K562 (cell line): ENCODE results near the gene HMBS. TPM values are rescaled to one million over a fixed set of nuclear protein-coding genes. Genes with fewer than 3 reads are reported as not detected.

Source experiments
- BRCA1 ChIP-seq, 2 experiments: fragments of 450-650 bp in 1 of 2; sonication (generic) in 1 of 2; formaldehyde crosslinking in 1 of 2; IDR thresholded peaks; 2 replicates each; pipeline versions ENCODE4 v1.5.0 to v1.6.1; 2017 to 2020; ENCODE audit warnings: mild to moderate bottlenecking in 1 of 2, missing genetic modification reagents in 1 of 2
- CBFA2T3 ChIP-seq: fragments of 450-650 bp; IDR thresholded peaks from 2 replicates; pipeline ENCODE4 v1.6.1; 2017
- CBX2 ChIP-seq: fragments of 200-600 bp; sonication (generic); IDR thresholded peaks from one replicate; pipeline ENCODE4 v1.6.1; 2012; ENCODE audit warnings: mild to moderate bottlenecking, low read length, inconsistent platforms; ENCODE audit not compliant: insufficient read depth, poor library complexity, severe bottlenecking
- CBX8 ChIP-seq: fragments of 200-600 bp; sonication (generic); IDR thresholded peaks from 2 replicates; pipeline ENCODE4 v1.6.1; 2012; ENCODE audit warnings: borderline replicate concordance, mixed run types, low read depth, mild to moderate bottlenecking, moderate library complexity, mixed read lengths, low read length, control low read depth, inconsistent platforms; ENCODE audit not compliant: poor library complexity, severe bottlenecking; ENCODE audit errors: extremely low read depth
- ILF3 ChIP-seq: fragments of 450-650 bp; IDR thresholded peaks from 2 replicates; pipeline ENCODE4 v1.6.1; 2018; ENCODE audit warnings: antibody characterized with exemption, mild to moderate bottlenecking, moderate library complexity, borderline replicate concordance
- L3MBTL2 ChIP-seq: fragments of 450-650 bp; IDR thresholded peaks from 2 replicates; pipeline ENCODE4 v1.6.1; 2016; ENCODE audit warnings: mild to moderate bottlenecking, moderate library complexity
- MED1 ChIP-seq: sonication (generic); formaldehyde crosslinking; IDR thresholded peaks from 2 replicates; pipeline ENCODE4 v1.8.1; 2023; ENCODE audit warnings: missing genetic modification reagents, borderline replicate concordance
- MYC ChIP-seq, 2 experiments: fragments of 250-450 bp in 1 of 2; sonication (Bioruptor Pico) in 1 of 2; IDR thresholded peaks; 2 replicates each; pipeline versions ENCODE4 v1.5.1 to v1.6.1; 2012 to 2021; ENCODE audit warnings: low read depth in 2 of 2, borderline replicate concordance in 1 of 2, improper control_type of control experiment in 1 of 2, low read length in 1 of 2, mild to moderate bottlenecking in 1 of 2, moderate library complexity in 1 of 2
- NFE2L1 ChIP-seq: fragments of 450-650 bp; IDR thresholded peaks from 2 replicates; pipeline ENCODE4 v1.6.1; 2016; ENCODE audit warnings: missing genetic modification characterization, low read depth, mild to moderate bottlenecking, missing compliant biosample characterization, moderate library complexity, borderline replicate concordance
- PHTF2 ChIP-seq: fragments of 250-450 bp; sonication (Bioruptor Pico); IDR thresholded peaks from 2 replicates; pipeline ENCODE4 v1.5.0; 2021; ENCODE audit warnings: mild to moderate bottlenecking
- RBM17 ChIP-seq: fragments of 200-400 bp; formaldehyde crosslinking; IDR thresholded peaks from 2 replicates; pipeline ENCODE4 v1.6.1; 2017; ENCODE audit warnings: low read depth, mild to moderate bottlenecking, low read length, borderline replicate concordance
- RFX7 ChIP-seq: fragments of 250-450 bp; sonication (Bioruptor Pico); IDR thresholded peaks from 2 replicates; pipeline ENCODE4 v1.5.1; 2021; ENCODE audit warnings: mild to moderate bottlenecking
- TAF1 ChIP-seq: IDR thresholded peaks from 2 replicates; pipeline ENCODE4 v1.6.1; 2011; ENCODE audit warnings: mild to moderate bottlenecking, low read length, moderate library complexity; ENCODE audit not compliant: insufficient read depth, control insufficient read depth, severe bottlenecking; ENCODE audit errors: extremely low read depth
- ZNF184 ChIP-seq: sonication (generic); formaldehyde crosslinking; IDR thresholded peaks from 2 replicates; pipeline ENCODE4 v1.5.0; 2020; ENCODE audit warnings: missing genetic modification reagents
- ZNF311 ChIP-seq: fragments of 250-450 bp; sonication (Bioruptor Pico); IDR thresholded peaks from 2 replicates; pipeline ENCODE4 v1.4.0; 2020; ENCODE audit warnings: mild to moderate bottlenecking, moderate library complexity
- ZNF41 ChIP-seq: fragments of 250-450 bp; sonication (Bioruptor Pico); conservative IDR thresholded peaks from 2 replicates; pipeline ENCODE4 v1.4.0; 2020; ENCODE audit warnings: mild to moderate bottlenecking
- ZNF507 ChIP-seq: conservative IDR thresholded peaks from 2 replicates; pipeline ENCODE4 v1.6.1; 2017; ENCODE audit warnings: missing genetic modification characterization, missing compliant biosample characterization
- polyA plus RNA-seq, 8 experiments: library from polyadenylated mRNA; depleted of rRNA in 4 of 8; stranded (reverse) in 5 of 8; unstranded in 3 of 8; fragments of >200 nt; fragmentation: Nextera tagmentation in 2 of 8; fragmentation: Illumina TruSeq in 1 of 8; extraction: Ambion mirVana in 2 of 8; extraction: Trizol in 1 of 8; gene quantifications; 2 replicates each; pipeline versions ENCODE4 v1.2.1 to v1.2.3, GENCODE V29; 2011 to 2014; ENCODE audit warnings: inconsistent platforms in 1 of 8, missing spikeins in 1 of 8
- total RNA-seq, 7 experiments: library from RNA; depleted of rRNA in 6 of 7; stranded (reverse); fragments of >200 nt in 6 of 7; fragmentation: Illumina TruSeq in 2 of 7; extraction: Trizol in 2 of 7; gene quantifications; 2 replicates each; pipeline versions ENCODE4 v1.2.1 to v1.2.3, GENCODE V29; 2011 to 2021; ENCODE audit warnings: low replicate concordance in 1 of 7
- TF ChIP-seq, protein P1 (sequence below): sonication (generic); formaldehyde crosslinking; IDR thresholded peaks from 2 replicates; pipeline ENCODE4 v1.8.1; 2023; ENCODE audit warnings: mild to moderate bottlenecking, missing genetic modification reagents, moderate library complexity
- TF ChIP-seq, protein P2 (sequence below): sonication (generic); formaldehyde crosslinking; IDR thresholded peaks from 2 replicates; pipeline ENCODE4 v1.8.0; 2023; ENCODE audit warnings: mild to moderate bottlenecking, missing genetic modification reagents
- TF ChIP-seq, protein P3 (sequence below): fragments of 450-650 bp; IDR thresholded peaks from 2 replicates; pipeline ENCODE4 v1.6.1; 2017; ENCODE audit warnings: antibody characterized with exemption
- TF ChIP-seq, protein P4 (sequence below): sonication (generic); formaldehyde crosslinking; IDR thresholded peaks from 2 replicates; pipeline ENCODE4 v1.8.0; 2022; ENCODE audit warnings: missing genetic modification reagents, mild to moderate bottlenecking, moderate library complexity, borderline replicate concordance

The HMBS gene
- total and polyA plus RNA-seq, 9 of the 15 experiments (the other 6 are each of a cell fraction or from before 2014, with no cell fraction given): 56.9 to 385 (median 286) TPM

DNA sequence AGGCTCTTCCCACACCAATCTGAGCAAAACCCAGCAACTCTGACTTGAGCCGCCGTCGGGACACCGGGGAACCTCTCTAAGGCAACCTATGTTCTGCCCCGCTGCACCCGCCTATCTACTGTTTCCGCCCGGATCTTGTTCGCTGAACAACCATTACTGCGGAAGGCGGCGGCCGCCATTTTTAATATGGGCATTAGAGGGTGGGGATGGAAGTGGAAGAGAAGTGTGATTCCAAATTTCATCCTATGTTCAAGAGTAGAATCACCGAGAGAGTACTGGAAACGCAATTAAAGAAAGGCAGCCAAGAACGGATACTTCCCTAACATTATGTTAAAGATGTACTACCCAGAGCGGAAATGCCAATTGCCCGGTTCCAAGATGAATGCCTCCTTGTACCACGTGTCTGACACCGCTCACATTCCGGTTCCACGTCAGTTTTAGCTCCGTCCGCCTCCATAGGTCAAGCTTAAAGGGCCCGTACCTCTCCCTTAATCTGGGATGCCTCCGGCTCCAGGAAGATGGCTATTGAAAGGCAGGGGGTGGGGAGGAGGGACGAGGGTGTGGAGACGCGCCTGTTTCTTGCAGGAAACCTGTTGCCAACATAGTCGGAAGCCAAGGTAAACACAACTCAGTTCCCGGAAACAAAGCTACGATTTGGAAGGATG lies 17.2 kb downstream of the HMBS start, which contains the start of gene DPAGT1 (continued):
- TF ChIP-seq, protein P1, sequence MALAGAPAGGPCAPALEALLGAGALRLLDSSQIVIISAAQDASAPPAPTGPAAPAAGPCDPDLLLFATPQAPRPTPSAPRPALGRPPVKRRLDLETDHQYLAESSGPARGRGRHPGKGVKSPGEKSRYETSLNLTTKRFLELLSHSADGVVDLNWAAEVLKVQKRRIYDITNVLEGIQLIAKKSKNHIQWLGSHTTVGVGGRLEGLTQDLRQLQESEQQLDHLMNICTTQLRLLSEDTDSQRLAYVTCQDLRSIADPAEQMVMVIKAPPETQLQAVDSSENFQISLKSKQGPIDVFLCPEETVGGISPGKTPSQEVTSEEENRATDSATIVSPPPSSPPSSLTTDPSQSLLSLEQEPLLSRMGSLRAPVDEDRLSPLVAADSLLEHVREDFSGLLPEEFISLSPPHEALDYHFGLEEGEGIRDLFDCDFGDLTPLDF (CRISPR knock-in tag): no peak
- TF ChIP-seq CBX2 (no peak), CBX8 (no peak), BRCA1 (IDR thresholded peaks at IDR 0.05) (no peak), BRCA1 (CRISPR knock-in tag; IDR thresholded peaks at IDR 0.05) (no peak), RBM17 (no peak), NFE2L1 (tag) (no peak), CBFA2T3 (no peak), PHTF2 (CRISPR knock-in tag) (no peak), MED1 (CRISPR knock-in tag) (no peak), RFX7 (CRISPR knock-in tag) (no peak), ZNF41 (CRISPR knock-in tag) (0 out of 2 replicates have a peak, but pooled peaks have one; percentile 40), ILF3 (no peak), ZNF507 (tag) (no peak), L3MBTL2 (peak; percentile 27), ZNF184 (CRISPR knock-in tag) (no peak), ZNF311 (CRISPR knock-in tag) (peak; percentile 58; the same call in 1 of the 2 replicates), MYC (IDR thresholded peaks at IDR 0.05; ENCODE audit: low read depth, low read length) (peak; percentile 99), MYC (CRISPR knock-in tag; IDR thresholded peaks at IDR 0.05; ENCODE audit: borderline replicate concordance, low read depth) (peak; percentile 99), TAF1 (peak; percentile 71)
- TF ChIP-seq, protein P2, sequence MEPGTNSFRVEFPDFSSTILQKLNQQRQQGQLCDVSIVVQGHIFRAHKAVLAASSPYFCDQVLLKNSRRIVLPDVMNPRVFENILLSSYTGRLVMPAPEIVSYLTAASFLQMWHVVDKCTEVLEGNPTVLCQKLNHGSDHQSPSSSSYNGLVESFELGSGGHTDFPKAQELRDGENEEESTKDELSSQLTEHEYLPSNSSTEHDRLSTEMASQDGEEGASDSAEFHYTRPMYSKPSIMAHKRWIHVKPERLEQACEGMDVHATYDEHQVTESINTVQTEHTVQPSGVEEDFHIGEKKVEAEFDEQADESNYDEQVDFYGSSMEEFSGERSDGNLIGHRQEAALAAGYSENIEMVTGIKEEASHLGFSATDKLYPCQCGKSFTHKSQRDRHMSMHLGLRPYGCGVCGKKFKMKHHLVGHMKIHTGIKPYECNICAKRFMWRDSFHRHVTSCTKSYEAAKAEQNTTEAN (CRISPR knock-in tag): no peak
- TF ChIP-seq, protein P3, sequence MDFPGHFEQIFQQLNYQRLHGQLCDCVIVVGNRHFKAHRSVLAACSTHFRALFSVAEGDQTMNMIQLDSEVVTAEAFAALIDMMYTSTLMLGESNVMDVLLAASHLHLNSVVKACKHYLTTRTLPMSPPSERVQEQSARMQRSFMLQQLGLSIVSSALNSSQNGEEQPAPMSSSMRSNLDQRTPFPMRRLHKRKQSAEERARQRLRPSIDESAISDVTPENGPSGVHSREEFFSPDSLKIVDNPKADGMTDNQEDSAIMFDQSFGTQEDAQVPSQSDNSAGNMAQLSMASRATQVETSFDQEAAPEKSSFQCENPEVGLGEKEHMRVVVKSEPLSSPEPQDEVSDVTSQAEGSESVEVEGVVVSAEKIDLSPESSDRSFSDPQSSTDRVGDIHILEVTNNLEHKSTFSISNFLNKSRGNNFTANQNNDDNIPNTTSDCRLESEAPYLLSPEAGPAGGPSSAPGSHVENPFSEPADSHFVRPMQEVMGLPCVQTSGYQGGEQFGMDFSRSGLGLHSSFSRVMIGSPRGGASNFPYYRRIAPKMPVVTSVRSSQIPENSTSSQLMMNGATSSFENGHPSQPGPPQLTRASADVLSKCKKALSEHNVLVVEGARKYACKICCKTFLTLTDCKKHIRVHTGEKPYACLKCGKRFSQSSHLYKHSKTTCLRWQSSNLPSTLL: no peak
- TF ChIP-seq, protein P4, sequence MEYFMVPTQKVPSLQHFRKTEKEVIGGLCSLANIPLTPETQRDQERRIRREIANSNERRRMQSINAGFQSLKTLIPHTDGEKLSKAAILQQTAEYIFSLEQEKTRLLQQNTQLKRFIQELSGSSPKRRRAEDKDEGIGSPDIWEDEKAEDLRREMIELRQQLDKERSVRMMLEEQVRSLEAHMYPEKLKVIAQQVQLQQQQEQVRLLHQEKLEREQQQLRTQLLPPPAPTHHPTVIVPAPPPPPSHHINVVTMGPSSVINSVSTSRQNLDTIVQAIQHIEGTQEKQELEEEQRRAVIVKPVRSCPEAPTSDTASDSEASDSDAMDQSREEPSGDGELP (CRISPR knock-in tag): peak; percentile 55
